Measurements from ENCODE around the gene ARFGEF2. TPM values are rescaled to one million over a fixed set of nuclear protein-coding genes. Genes with fewer than 3 reads are reported as not detected.

ARFGEF2 gene
- total and polyA plus RNA-seq, 10 of the 15 experiments (the other 5 are each of a cell fraction or from before 2014, with no cell fraction given): 5.2 to 24.1 (median 17.7) TPM

GRCh38 chr20:49046087-49046900, 124.8 kb downstream of the ARFGEF2 start, which contains the start of gene CSE1L (continued):
- TF ChIP-seq MYC (IDR thresholded peaks at IDR 0.05; ENCODE audit: insufficient read depth, insufficient read length, insufficient replicate concordance, low read length, severe bottlenecking) (no peak), ZNF274 (IDR thresholded peaks at IDR 0.05; ENCODE audit: insufficient read depth, insufficient read length) (no peak), FOS (IDR thresholded peaks at IDR 0.05; ENCODE audit: borderline replicate concordance, extremely low read depth, insufficient read length) (peak; percentile 43), SUPT20H (IDR thresholded peaks at IDR 0.05; ENCODE audit: borderline replicate concordance, control insufficient read depth, low read depth, low read length) (no peak)
- TF ChIP-seq, protein P1, sequence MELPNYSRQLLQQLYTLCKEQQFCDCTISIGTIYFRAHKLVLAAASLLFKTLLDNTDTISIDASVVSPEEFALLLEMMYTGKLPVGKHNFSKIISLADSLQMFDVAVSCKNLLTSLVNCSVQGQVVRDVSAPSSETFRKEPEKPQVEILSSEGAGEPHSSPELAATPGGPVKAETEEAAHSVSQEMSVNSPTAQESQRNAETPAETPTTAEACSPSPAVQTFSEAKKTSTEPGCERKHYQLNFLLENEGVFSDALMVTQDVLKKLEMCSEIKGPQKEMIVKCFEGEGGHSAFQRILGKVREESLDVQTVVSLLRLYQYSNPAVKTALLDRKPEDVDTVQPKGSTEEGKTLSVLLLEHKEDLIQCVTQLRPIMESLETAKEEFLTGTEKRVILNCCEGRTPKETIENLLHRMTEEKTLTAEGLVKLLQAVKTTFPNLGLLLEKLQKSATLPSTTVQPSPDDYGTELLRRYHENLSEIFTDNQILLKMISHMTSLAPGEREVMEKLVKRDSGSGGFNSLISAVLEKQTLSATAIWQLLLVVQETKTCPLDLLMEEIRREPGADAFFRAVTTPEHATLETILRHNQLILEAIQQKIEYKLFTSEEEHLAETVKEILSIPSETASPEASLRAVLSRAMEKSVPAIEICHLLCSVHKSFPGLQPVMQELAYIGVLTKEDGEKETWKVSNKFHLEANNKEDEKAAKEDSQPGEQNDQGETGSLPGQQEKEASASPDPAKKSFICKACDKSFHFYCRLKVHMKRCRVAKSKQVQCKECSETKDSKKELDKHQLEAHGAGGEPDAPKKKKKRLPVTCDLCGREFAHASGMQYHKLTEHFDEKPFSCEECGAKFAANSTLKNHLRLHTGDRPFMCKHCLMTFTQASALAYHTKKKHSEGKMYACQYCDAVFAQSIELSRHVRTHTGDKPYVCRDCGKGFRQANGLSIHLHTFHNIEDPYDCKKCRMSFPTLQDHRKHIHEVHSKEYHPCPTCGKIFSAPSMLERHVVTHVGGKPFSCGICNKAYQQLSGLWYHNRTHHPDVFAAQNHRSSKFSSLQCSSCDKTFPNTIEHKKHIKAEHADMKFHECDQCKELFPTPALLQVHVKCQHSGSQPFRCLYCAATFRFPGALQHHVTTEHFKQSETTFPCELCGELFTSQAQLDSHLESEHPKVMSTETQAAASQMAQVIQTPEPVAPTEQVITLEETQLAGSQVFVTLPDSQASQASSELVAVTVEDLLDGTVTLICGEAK (IDR thresholded peaks at IDR 0.05; ENCODE audit: borderline replicate concordance): no peak; the same call in 1 of the 2 replicates

DNA sequence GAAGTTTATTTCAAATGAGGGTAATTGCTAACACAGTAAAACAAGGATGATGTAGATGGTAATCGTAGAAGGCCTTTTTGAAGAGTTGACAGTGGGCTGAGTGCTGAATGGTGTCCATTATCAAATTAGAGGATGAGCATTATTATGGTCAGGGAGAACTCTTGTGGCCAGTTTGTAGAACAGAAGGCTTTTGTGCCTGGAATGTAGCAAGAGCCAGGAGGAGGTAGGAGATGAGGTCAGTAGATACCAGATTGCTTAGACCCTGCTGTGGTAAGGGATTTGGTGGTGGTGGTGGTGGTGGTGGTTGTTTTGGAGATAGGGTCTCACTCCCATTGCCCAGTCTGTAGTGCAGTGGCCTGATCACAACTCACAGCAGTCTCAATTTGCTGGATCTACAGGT, 130.8 kb downstream of the ARFGEF2 start:
- H3K4me2 ChIP-seq (ENCODE audit: control insufficient read depth, insufficient read depth): peak overlapping the region; percentile 3
- peaks cover 28% of the 10 kb centered on the region for H3K4me1 ChIP-seq (ENCODE audit: control insufficient read depth, insufficient read depth, low read length)
- peaks cover 98% of the 10 kb centered on the region for H3K79me2 ChIP-seq (ENCODE audit: control insufficient read depth, insufficient read depth, low read length)
- ChIA-PET CTCF (interaction anchor here (0.6 to 1.7 kb wide), 3 partner anchors 23 to 326 kb away, joined by 3 to 5 read pairs (median 3); no protein-coding TSS in a partner anchor), SMC1A (ENCODE audit: uncharacterized antibody, unreplicated experiment) (no interaction called here), POLR2A (interaction anchor here (0.6 to 1.3 kb wide), 2 partner anchors 7 to 125 kb away, joined by 3 read pairs; no protein-coding TSS in a partner anchor), RAD21 (ENCODE audit: unreplicated experiment) (no interaction called here)
- intact Hi-C loops (cut with micrococcal nuclease; ENCODE audit: unreplicated experiment): no loop called here
- H3K27me3 ChIP-seq (replicated peaks in 1 of 2; ENCODE audit: control insufficient read depth in 2 of 2, insufficient read depth in 2 of 2, low read length in 1 of 2): no peaks in the 10 kb centered on the region
- H3K9ac ChIP-seq (ENCODE audit: control insufficient read depth, insufficient read depth, low read length): no peak overlapping the region
- H3K9me3 ChIP-seq (replicated peaks; ENCODE audit: control insufficient read depth, insufficient read depth, low read length): no peaks in the 10 kb centered on the region; the same call in 2 of the 3 replicates
- FAIRE-seq (no peak), DNase-seq (ENCODE audit: low read depth, low spot score) (no peak), ATAC-seq (peak; percentile 7)
- in situ Hi-C loops (cut with MboI): no loop called here
- TF ChIP-seq MXI1 (IDR thresholded peaks at IDR 0.05; ENCODE audit: low read depth, low read length) (no peak), IKZF1 (conservative IDR thresholded peaks at IDR 0.05) (no peak), CTCF (IDR thresholded peaks at IDR 0.05 in 2 of 3, conservative IDR thresholded peaks at IDR 0.05 in 1 of 3; ENCODE audit: control insufficient read depth in 2 of 3, extremely low read depth in 1 of 3, insufficient read depth in 1 of 3, low read depth in 3 of 3, low read length in 3 of 3) (peak in 1 of 3 experiments; percentile 26; a peak in 1 of 6 replicates), CHD2 (IDR thresholded peaks at IDR 0.05; ENCODE audit: borderline replicate concordance, low read depth, low read length) (no peak)
- peaks cover 0 to 15% of the 10 kb centered on the region in 2 experiments for H3K36me3 ChIP-seq (ENCODE audit: control insufficient read depth in 2 of 2, insufficient read depth in 2 of 2, low read length in 1 of 2)
- BruUV-seq (replicated peaks): no TSS peak
- H3K4me3 ChIP-seq: 0 out of 2 replicates have a peak overlapping the region, but pooled peaks have one; percentile 41
- WGBS (ENCODE audit: insufficient coverage, insufficient replicate concordance, low lambda C conversion rate, missing lambda C conversion rate): 100% methylated on average over 1 of the region's 1 CpG
- peaks cover 3% of the 10 kb centered on the region for H4K20me1 ChIP-seq (ENCODE audit: control insufficient read depth, insufficient read depth)
- no peak overlapping the region for H2AFZ ChIP-seq (ENCODE audit: control insufficient read depth, low read depth, low read length)
- 0 out of 2 replicates have a peak overlapping the region, but pooled peaks have one; percentile 13 for H3K27ac ChIP-seq (ENCODE audit: control insufficient read depth, insufficient read depth)
